Glutamatergic neuron (in vitro differentiated cells): ENCODE results near the gene FGD4. TPM values are rescaled to one million over a fixed set of nuclear protein-coding genes. Genes with fewer than 3 reads are reported as not detected.

ENCODE experiments used
- DNase-seq: peaks from one replicate; pipeline ENCODE4 v3.0.0; 2022
- H3K27ac Mint-ChIP-seq: one replicate; pipeline ENCODE4 v1.8.0; 2020; ENCODE audit warnings: mild to moderate bottlenecking, mixed read lengths, inconsistent platforms; ENCODE audit not compliant: unreplicated experiment
- H3K27me3 Mint-ChIP-seq: one replicate; pipeline ENCODE4 v1.8.0; 2020; ENCODE audit warnings: mild to moderate bottlenecking, moderate library complexity, mixed read lengths, inconsistent platforms; ENCODE audit not compliant: unreplicated experiment
- H3K36me3 Mint-ChIP-seq: one replicate; pipeline ENCODE4 v1.8.0; 2020; ENCODE audit warnings: mild to moderate bottlenecking, mixed read lengths, inconsistent platforms; ENCODE audit not compliant: unreplicated experiment
- H3K4me1 Mint-ChIP-seq: one replicate; pipeline ENCODE4 v1.8.0; 2020; ENCODE audit warnings: mild to moderate bottlenecking, low read depth, mixed read lengths, inconsistent platforms; ENCODE audit not compliant: unreplicated experiment
- H3K4me3 Mint-ChIP-seq: one replicate; pipeline ENCODE4 v1.8.0; 2020; ENCODE audit warnings: mild to moderate bottlenecking, mixed read lengths, inconsistent platforms; ENCODE audit not compliant: unreplicated experiment
- H3K9me3 Mint-ChIP-seq: one replicate; pipeline ENCODE4 v1.8.0; 2020; ENCODE audit warnings: mild to moderate bottlenecking, moderate library complexity, mixed read lengths, inconsistent platforms; ENCODE audit not compliant: unreplicated experiment
- total RNA-seq: library from RNA; stranded (reverse); fragmentation: NEBNext Ultra II Directional; extraction: Animal tissue kit (Norgen Biotek cat#: 25700); gene quantifications from one replicate; pipeline ENCODE4 v1.2.1, GENCODE V29; 2021; ENCODE audit not compliant: unreplicated experiment
- TF ChIP-seq, protein P1 (sequence below): fragments of 200-600 bp; sonication (generic); IDR thresholded peaks from one replicate; pipeline ENCODE4 v1.5.0; 2021; ENCODE audit not compliant: partially characterized antibody, unreplicated experiment

FGD4 gene
- total RNA-seq, 1 donor from 2014 or later, result 105 TPM

DNA sequence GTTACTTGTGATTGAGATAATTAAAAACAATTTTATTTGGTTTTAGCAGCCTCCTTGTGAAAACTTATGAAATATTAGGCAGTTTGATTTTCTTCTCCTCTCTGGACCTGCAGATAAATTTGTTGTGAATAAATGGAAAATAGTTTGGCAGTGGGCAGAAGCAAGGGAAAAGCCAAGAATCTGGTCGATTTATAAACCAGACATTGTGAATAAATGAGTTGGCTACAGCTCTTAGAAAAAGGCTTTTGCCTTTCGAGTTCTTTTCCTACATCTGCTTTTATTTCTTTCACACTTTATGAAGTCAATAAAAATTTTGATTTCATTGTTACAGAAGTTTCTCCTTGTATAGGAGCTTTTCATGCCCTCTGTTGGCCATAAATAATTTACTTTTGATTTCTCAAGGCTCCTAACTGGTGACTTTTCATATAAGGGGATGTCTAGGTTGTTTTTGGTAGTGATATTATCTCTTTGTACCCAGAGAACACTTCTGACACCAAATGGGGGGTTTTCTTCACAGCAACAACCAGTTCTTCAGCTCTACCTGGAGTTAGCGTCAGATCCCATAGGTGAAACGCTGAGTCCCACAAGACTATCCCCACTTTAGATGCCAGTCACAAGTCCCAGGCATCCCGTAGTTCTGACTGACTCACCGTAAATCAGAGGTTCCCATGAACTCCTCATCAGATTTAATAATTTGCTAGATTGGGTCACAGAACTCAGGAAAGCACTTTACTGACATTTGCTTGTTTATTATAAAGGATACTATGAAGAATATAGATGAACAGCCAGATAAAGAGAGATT lies 143.3 kb downstream of the FGD4 start:
- TF ChIP-seq, protein P1, sequence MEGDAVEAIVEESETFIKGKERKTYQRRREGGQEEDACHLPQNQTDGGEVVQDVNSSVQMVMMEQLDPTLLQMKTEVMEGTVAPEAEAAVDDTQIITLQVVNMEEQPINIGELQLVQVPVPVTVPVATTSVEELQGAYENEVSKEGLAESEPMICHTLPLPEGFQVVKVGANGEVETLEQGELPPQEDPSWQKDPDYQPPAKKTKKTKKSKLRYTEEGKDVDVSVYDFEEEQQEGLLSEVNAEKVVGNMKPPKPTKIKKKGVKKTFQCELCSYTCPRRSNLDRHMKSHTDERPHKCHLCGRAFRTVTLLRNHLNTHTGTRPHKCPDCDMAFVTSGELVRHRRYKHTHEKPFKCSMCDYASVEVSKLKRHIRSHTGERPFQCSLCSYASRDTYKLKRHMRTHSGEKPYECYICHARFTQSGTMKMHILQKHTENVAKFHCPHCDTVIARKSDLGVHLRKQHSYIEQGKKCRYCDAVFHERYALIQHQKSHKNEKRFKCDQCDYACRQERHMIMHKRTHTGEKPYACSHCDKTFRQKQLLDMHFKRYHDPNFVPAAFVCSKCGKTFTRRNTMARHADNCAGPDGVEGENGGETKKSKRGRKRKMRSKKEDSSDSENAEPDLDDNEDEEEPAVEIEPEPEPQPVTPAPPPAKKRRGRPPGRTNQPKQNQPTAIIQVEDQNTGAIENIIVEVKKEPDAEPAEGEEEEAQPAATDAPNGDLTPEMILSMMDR, result no peak
- Mint-ChIP-seq H3K4me1 (peaks cover 20% of the 10 kb centered on the region), H3K4me3 (no peak overlapping the region), H3K36me3 (no peaks in the 10 kb centered on the region), H3K9me3 (peaks cover 2% of the 10 kb centered on the region), H3K27ac (no peak overlapping the region), H3K27me3 (no peaks in the 10 kb centered on the region)
- DNase-seq, result no peak

DNA sequence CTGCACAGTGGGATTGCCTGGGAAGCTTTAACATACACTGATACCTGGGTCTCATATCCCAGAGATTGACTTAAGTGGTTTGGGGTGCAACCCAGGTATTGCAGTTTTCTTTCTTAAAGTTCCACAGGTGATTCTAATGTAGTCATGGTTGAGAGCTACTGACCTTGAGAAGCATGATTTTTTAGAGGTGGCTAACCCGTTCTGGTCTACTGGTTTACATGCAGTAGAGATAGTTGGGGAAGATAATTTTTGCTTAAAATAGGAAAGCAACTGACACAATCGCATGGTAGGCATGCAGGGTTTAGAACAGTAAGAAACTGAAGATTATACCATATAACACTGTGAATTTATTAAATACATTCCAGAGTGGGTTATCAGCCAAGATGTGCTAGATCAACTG lies 145.5 kb downstream of the FGD4 start:
- DNase-seq, result no peak
- peaks cover 4% of the 10 kb centered on the region for H3K9me3 Mint-ChIP-seq
- H3K4me1 Mint-ChIP-seq, result peaks cover 37% of the 10 kb centered on the region
- peaks cover 3% of the 10 kb centered on the region for H3K27me3 Mint-ChIP-seq
- TF ChIP-seq, protein P1, result no peak
- peak overlapping the region; percentile 8 for H3K27ac Mint-ChIP-seq
- H3K4me3 Mint-ChIP-seq, result no peak overlapping the region
- H3K36me3 Mint-ChIP-seq, result no peaks in the 10 kb centered on the region

DNA sequence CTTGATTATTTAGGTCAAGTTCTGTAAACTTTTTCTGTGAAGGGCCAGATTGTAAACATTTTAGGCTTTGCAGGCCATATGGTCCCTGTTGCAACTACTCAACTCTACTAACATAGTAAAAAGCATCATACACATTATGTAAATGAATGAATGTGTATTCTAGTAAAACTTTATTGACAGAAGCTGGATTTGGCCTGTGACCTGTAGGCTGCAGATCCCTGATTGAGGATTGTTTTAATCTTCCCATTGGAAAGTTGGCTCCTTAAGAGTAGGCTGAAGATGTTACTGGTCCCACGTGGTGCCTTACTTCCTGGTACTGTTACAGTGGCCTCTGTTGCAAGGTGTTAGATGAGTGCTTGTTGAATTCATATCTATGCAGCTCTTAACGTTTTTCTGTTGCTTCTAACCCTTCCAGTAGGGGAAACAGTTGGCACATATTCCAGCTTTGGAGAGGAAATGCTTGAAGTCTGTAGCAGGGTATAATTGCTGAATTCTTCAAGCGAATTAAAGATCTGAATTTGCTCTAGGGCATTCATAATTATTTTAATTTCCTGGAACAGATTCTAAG lies 146.1 kb downstream of the FGD4 start:
- H3K9me3 Mint-ChIP-seq, result peaks cover 4% of the 10 kb centered on the region
- no peaks in the 10 kb centered on the region for H3K36me3 Mint-ChIP-seq
- no peak overlapping the region for H3K27ac Mint-ChIP-seq
- H3K4me1 Mint-ChIP-seq, result peaks cover 35% of the 10 kb centered on the region
- H3K4me3 Mint-ChIP-seq, result no peak overlapping the region
- TF ChIP-seq, protein P1, result no peak
- no peak for DNase-seq
- peaks cover 3% of the 10 kb centered on the region for H3K27me3 Mint-ChIP-seq

DNA sequence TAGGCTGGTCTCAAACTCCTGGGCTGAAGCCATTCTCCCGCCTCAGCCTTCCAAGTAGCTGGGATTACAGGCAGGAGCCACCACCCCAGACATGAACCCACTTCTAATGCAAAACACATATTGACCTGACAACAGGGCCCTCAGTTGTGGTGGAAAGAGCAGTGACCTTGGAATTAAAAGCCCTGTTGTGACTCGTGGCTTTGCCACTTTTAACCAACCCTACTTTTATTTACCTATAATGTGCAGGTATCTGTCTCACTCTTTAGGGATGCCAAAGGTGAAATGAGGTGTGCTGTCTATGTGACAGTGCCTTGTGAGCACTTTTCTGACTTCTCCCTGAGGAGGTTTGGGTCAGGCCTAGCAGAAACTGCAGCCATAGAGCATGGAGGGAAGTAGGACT lies 146.9 kb downstream of the FGD4 start:
- Mint-ChIP-seq H3K27ac (peak overlapping the region; percentile 28), H3K4me1 (peaks cover 37% of the 10 kb centered on the region), H3K36me3 (no peaks in the 10 kb centered on the region), H3K27me3 (peaks cover 3% of the 10 kb centered on the region), H3K9me3 (peaks cover 4% of the 10 kb centered on the region), H3K4me3 (no peak overlapping the region)
- TF ChIP-seq, protein P1, result no peak
- DNase-seq, result no peak

DNA sequence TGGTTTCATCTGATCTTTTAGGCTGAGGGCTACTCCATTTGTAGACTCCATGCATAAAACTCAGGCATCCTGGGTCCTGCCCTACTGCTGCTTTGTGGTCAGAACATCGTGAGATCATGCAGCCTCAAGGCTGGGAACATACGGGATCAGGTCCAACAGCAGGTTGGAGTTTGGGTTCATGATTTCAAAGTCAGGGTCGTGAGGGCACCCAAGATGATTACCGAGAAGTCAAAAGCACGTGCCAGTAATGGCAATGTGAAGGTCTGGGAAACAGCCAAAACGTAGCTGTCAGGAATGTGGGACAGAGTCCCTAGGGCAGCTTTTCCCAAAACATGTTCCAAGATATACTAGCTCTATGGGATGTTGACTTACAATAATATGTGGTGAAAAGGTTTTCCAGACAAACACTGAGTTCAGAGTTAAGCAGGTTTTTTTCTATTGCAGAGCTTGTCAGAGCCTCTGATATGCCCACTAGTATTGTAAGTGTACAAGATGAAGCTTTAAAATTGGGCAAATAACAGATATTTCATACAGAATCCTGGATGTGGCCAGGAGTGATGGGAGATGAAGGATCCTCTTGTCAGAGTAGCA lies 149.4 kb downstream of the FGD4 start:
- peaks cover 3% of the 10 kb centered on the region for H3K27me3 Mint-ChIP-seq
- TF ChIP-seq, protein P1, result no peak
- no peak overlapping the region for H3K4me3 Mint-ChIP-seq
- H3K27ac Mint-ChIP-seq, result peak overlapping the region; percentile 59
- no peaks in the 10 kb centered on the region for H3K36me3 Mint-ChIP-seq
- H3K4me1 Mint-ChIP-seq, result peaks cover 34% of the 10 kb centered on the region
- peaks cover 2% of the 10 kb centered on the region for H3K9me3 Mint-ChIP-seq
- no peak for DNase-seq
